OCI-LY7 (cell line): ENCODE data around the gene ZNF776. TPM values are rescaled to one million over a fixed set of nuclear protein-coding genes. Genes with fewer than 3 reads are reported as not detected.

Experiments
- BruUV-seq: library from RNA; stranded (reverse); fragments of 400-500 nt; replicated peaks from 2 replicates; lab custom pipeline; 2021; lab: Mats Ljungman, UMichigan
- CTCF ChIA-PET: fragments of 300-600 bp; sonication (Branson Sonifier 250); formaldehyde crosslinking; loops from one replicate; lab custom pipeline; 2022; ENCODE audit warnings: antibody characterized with exemption; ENCODE audit not compliant: unreplicated experiment; lab: Charles Lee
- POLR2A ChIA-PET: fragments of 300-600 bp; sonication (Branson Sonifier 250); formaldehyde crosslinking; loops from one replicate; lab custom pipeline; 2022; ENCODE audit warnings: antibody characterized with exemption; lab: Charles Lee
- DNase-seq: peaks from one replicate; pipeline ENCODE4 v3.0.0-alpha.2; 2015; ENCODE audit warnings: low spot score
- H2AFZ ChIP-seq: fragments of 200-600 bp; sonication (generic), shearing (Covaris generic); 2 replicates; pipeline ENCODE4 v1.6.1; 2014; ENCODE audit warnings: mild to moderate bottlenecking, antibody characterized with exemption, low read length, moderate library complexity
- H3K27ac ChIP-seq: fragments of 200-600 bp; sonication (generic); 2 replicates; pipeline ENCODE4 v1.5.1; 2014; ENCODE audit warnings: mixed run types, low read depth, mild to moderate bottlenecking, moderate library complexity, low read length, inconsistent platforms; ENCODE audit not compliant: poor library complexity, severe bottlenecking
- H3K36me3 ChIP-seq: fragments of 200-600 bp; sonication (generic); 2 replicates; pipeline ENCODE4 v1.6.1; 2014; ENCODE audit warnings: mild to moderate bottlenecking, antibody characterized with exemption, low read length, moderate library complexity, mixed read lengths; ENCODE audit not compliant: insufficient read depth
- H3K4me1 ChIP-seq: fragments of 200-600 bp; sonication (generic); 2 replicates; pipeline ENCODE4 v1.5.1; 2014; ENCODE audit warnings: mild to moderate bottlenecking, low read length; ENCODE audit not compliant: insufficient read depth, poor library complexity, severe bottlenecking
- H3K4me2 ChIP-seq: fragments of 200-600 bp; sonication (generic); 2 replicates; pipeline ENCODE4 v1.6.1; 2014; ENCODE audit warnings: mild to moderate bottlenecking, low read length
- H3K4me3 ChIP-seq: fragments of 200-600 bp; sonication (generic); 2 replicates; pipeline ENCODE4 v1.5.1; 2014; ENCODE audit warnings: mild to moderate bottlenecking, low read depth, low read length; ENCODE audit not compliant: poor library complexity, severe bottlenecking
- H3K79me2 ChIP-seq: fragments of 200-600 bp; sonication (generic); 2 replicates; pipeline ENCODE4 v1.6.1; 2016; ENCODE audit warnings: low read depth, mild to moderate bottlenecking, low read length, moderate library complexity, mixed read lengths; ENCODE audit not compliant: insufficient read depth
- H3K9me2 ChIP-seq: fragments of 200-600 bp; sonication (generic); 2 replicates; pipeline ENCODE4 v1.6.1; 2016; ENCODE audit warnings: mild to moderate bottlenecking, low read length, mixed read lengths; ENCODE audit not compliant: insufficient read depth
- H3K9me3 ChIP-seq: fragments of 200-600 bp; sonication (generic); 2 replicates; pipeline ENCODE4 v1.6.1; 2014; ENCODE audit warnings: mild to moderate bottlenecking, mixed run types, low read length, mixed read lengths
- H4K20me1 ChIP-seq: fragments of 200-600 bp; sonication (generic); 2 replicates; pipeline ENCODE4 v1.6.1; 2014; ENCODE audit warnings: mild to moderate bottlenecking, antibody characterized with exemption, low read length, moderate library complexity, mixed read lengths; ENCODE audit not compliant: insufficient read depth
- EZH2phosphoT487 ChIP-seq: fragments of 200-600 bp; sonication (generic); IDR thresholded peaks from 2 replicates; pipeline ENCODE4 v1.6.1; 2018; ENCODE audit warnings: low read depth, borderline replicate concordance, mild to moderate bottlenecking, mixed run types, antibody characterized with exemption, low read length, moderate library complexity, mixed read lengths
- intact Hi-C: fragments of 100-400 bp; cut with micrococcal nuclease; formaldehyde crosslinking; loops from one replicate; pipeline ENCODE4 v1.10.0; 2022; ENCODE audit not compliant: unreplicated experiment
- total RNA-seq, 2 experiments: library from RNA; depleted of rRNA in 1 of 2; stranded (reverse); fragments of >200 nt in 1 of 2; shearing (Covaris generic) in 1 of 2; gene quantifications; 2 replicates each; pipeline ENCODE4 v1.2.3, GENCODE V29; 2014 to 2022
- TF ChIP-seq, protein P1 (sequence below): fragments of 200-600 bp; sonication (generic); conservative IDR thresholded peaks from 2 replicates; pipeline ENCODE4 v1.5.1; 2014; ENCODE audit warnings: mild to moderate bottlenecking, antibody characterized with exemption, low read length, moderate library complexity, mixed read lengths

Gene ZNF776
- total RNA-seq, 2 experiments from 2014 or later, result 19.6 to 36.0 TPM

DNA sequence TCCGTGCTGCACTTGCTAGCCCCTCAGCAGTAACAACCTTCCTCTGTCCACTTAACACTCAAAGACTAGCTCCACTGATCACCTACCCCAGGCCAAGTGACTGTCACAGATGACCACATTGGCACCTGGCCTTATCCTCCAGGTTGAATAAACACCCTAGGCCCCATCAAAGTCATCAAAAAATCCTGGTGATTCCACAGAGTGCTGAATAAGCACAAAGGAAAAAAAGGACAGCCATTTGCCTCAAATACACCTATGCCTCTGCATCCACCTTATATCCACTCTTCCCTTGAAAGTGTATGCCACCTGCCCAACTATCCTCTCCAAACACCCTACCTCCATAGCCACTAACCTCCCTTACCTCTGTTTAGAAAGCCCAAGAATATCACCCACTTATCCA is 40.3 kb upstream of the ZNF776 start:
- H3K9me3 ChIP-seq, result no peaks in the 10 kb centered on the region
- H3K79me2 ChIP-seq, result no peaks in the 10 kb centered on the region
- ChIA-PET POLR2A (no interaction called here), CTCF (no interaction called here)
- no peaks in the 10 kb centered on the region for H4K20me1 ChIP-seq
- no peak for DNase-seq
- H3K36me3 ChIP-seq, result no peaks in the 10 kb centered on the region
- no peak overlapping the region for H3K4me2 ChIP-seq
- H3K27ac ChIP-seq, result no peak overlapping the region
- H3K4me3 ChIP-seq, result no peak overlapping the region
- no peaks in the 10 kb centered on the region for H3K9me2 ChIP-seq
- no TSS peak for BruUV-seq
- TF ChIP-seq EZH2phosphoT487, result no peak
- TF ChIP-seq, protein P1, sequence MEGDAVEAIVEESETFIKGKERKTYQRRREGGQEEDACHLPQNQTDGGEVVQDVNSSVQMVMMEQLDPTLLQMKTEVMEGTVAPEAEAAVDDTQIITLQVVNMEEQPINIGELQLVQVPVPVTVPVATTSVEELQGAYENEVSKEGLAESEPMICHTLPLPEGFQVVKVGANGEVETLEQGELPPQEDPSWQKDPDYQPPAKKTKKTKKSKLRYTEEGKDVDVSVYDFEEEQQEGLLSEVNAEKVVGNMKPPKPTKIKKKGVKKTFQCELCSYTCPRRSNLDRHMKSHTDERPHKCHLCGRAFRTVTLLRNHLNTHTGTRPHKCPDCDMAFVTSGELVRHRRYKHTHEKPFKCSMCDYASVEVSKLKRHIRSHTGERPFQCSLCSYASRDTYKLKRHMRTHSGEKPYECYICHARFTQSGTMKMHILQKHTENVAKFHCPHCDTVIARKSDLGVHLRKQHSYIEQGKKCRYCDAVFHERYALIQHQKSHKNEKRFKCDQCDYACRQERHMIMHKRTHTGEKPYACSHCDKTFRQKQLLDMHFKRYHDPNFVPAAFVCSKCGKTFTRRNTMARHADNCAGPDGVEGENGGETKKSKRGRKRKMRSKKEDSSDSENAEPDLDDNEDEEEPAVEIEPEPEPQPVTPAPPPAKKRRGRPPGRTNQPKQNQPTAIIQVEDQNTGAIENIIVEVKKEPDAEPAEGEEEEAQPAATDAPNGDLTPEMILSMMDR, result no peak
- no peak overlapping the region for H2AFZ ChIP-seq
- intact Hi-C loops, result no loop called here
- H3K4me1 ChIP-seq, result no peaks in the 10 kb centered on the region

DNA sequence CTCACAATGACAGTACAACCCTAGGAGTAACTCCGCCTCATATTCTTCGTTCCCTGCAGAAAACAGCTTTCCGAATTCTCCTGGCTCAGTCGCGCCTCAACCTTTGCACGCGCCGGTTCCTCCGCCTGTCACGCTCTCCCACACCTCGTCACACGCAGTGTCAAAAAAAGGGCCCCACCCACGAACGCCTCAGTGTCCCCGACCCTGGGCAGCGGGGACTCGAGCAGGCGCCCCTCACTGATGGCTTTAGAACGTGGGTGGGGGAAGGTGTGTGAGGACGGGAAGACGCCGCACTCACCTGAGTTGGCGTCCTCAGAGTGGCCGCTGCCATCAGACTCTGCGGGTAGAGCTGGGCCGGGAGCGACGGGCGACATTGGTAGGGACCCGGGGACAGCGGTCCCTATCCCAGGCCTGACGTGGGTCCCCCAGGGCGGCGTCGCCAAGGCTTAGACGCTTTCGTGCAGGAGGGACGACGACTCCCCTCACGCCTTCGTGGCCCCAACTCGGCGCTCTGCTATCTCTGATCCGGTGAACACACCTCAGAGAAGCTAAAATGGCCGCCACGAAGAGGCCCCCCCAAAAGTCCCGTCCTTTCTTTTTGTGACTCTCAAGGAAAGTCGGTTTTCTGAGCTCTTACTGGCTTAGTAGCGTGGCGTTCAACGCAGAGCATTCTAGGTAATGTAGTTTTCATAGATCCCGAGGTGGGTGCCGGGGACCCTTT is 37.8 kb upstream of the ZNF776 start, which contains the start of gene ZNF154:
TSS of gene ZNF154 (minus strand) at position 564 of the 721 bp plus-strand sequence. CDS start at position 331, 233 bp downstream.
- CTCF ChIA-PET, result no interaction called here
- H3K4me2 ChIP-seq, result no peak within 1 kb of the TSS

More for the DNA sequence above, 37.8 kb upstream of the ZNF776 start, which contains the start of gene ZNF154:
- Histone ChIP-seq H3K9me2 (no peaks in the 10 kb centered on the region), H4K20me1 (no peaks in the 10 kb centered on the region), H3K79me2 (no peaks in the 10 kb centered on the region), H3K27ac (no peak within 1 kb of the TSS), H3K9me3 (no peaks in the 10 kb centered on the region), H3K36me3 (peaks cover 1% of the 10 kb centered on the region; the same call in 1 of the 2 replicates), H3K4me3 (no peak within 1 kb of the TSS), H3K4me1 (no peaks in the 10 kb centered on the region), H2AFZ (no peak within 1 kb of the TSS)
- BruUV-seq, result no TSS peak
- intact Hi-C loops, result no loop called here
- POLR2A ChIA-PET, result no interaction called here
- TF ChIP-seq, protein P1, result no peak
- TF ChIP-seq EZH2phosphoT487, result no peak
- DNase-seq, result no peak
